DMS153 treated with DMSO at 0.1 percent for 48 hours (cell line): ENCODE measurements around the gene HTRA3.

Experiments
- DNase-seq: peaks from one replicate; lab custom pipeline; 2025; ENCODE audit not compliant: unreplicated experiment; lab: John Stamatoyannopoulos, UW

The HTRA3 gene

GRCh38 chr4:8322794-8323704, 53.5 kb downstream of the HTRA3 start:
- no peak for DNase-seq

DNA sequence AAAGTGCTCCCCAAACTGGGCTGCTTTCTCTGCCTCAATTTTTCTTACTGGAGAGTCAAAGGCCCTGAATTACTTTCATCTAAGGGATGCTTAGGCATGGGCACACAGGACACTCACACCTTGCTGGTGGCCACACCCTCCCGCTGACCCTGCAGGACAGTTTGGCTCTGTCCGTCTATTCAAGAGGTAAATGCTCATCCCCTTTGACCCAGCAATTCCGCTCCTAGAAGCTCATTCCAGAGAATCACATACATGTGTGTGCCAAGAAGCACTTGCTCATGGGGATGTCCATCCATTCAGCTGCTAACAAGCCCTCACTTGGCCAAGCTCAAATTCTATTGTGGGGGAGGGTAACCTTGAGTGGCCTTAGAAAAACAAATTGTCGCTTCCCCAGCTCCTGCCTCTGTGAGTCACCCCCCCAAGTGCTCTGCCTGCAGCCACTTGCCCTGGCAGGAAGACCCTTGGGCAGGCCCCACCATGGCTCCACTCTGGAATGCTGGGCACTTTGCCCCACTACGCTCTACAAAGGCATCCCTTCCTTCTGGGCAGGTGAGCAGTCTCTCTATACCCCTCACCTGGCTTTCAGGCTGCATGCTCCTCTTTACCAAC, 54.5 kb downstream of the HTRA3 start:
- DNase-seq, result no peak

GRCh38 chr4:8324640-8325239, 55.2 kb downstream of the HTRA3 start:
- no peak for DNase-seq

DNA sequence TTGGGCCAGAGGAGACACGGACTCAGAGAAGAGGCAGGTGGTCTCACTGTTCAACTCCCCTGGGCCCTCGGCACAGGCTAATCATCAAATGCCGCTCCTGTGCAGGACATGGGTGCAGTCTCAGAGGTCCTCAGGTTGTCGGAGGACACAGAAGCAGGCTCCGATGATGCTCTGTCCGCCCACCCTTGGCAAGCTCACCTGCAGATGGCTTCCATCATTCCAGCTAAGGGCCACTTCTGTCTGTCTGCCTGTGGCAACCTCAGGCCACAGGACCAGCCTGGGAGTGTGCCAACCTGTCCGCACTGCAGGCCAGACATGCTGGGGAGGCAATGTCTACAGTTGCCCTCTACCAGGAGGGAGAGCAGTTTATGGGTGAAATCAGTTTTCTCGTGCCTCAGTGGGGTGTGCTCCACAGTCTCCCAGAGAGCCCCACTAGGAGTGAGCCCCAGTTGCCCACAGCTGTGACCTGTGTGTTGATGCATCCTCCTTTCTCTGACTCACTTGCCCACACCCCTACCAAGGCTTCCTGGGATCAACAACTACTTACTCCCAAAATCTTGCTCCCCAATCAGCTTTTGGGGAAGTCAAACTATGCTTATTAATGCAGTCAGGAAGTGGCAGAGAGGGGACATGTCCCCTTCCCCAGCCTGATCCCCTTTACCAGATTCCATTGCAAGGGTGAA, 55.9 kb downstream of the HTRA3 start:
- no peak for DNase-seq

GRCh38 chr4:8326206-8326605, 56.7 kb downstream of the HTRA3 start:
- no peak for DNase-seq

GRCh38 chr4:8328456-8328855, 58.9 kb downstream of the HTRA3 start:
- DNase-seq, result no peak

- DNase-seq, result no peak
Observed at GRCh38 chr4:8328866-8329559, 59.5 kb downstream of the HTRA3 start.

- no peak for DNase-seq
Observed at GRCh38 chr4:8329560-8329858, 60.0 kb downstream of the HTRA3 start.

DNA sequence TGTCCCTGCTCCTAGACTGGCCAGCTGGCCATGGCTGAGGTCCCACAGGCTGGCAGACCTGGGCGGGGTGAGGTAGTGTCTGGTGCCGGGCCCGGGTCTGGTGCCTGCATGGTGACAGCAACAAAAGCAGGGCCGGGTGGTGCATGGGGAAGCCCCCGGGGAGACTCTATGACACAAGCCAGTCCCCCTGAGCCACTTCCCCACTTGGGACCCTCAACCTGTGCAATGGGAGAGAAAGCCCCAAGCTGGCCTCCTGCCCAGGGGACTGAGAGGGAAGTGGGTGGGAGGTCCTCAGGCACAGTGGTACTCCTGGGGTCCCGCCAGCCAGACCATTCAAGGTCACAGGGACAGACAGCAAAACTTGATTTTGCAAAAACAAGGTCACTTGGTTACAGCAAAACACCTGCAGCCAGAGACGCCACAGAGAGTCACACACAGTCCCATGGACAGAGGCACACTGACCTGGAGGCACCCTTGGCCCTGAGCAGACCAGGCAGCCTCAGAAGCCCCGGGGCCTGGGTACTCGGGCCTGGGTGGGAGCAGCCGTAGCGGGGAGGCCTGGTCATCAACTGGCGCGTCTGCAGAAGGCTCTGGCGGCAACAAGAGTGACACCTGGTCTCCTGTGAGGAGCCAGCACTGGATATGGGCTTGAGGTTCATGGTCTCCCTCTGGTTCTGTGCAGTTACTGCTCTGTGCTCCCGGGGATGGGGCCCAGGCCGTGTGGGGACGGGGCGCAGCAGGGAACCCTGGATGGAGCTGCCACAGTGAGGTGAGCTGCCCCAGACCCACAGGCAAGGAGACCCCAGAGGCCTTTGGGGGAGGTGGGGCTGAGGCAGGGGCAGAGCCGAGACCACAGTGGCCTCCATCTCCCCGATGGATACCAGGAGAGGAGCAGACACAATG, 60.6 kb downstream of the HTRA3 start:
- DNase-seq, result no peak

- no peak for DNase-seq
Observed at GRCh38 chr4:8330821-8331574, 61.4 kb downstream of the HTRA3 start.

GRCh38 chr4:8331575-8331955, 62.0 kb downstream of the HTRA3 start:
- DNase-seq, result no peak

- no peak for DNase-seq
Observed at GRCh38 chr4:8332038-8332857, 62.7 kb downstream of the HTRA3 start.

DNA sequence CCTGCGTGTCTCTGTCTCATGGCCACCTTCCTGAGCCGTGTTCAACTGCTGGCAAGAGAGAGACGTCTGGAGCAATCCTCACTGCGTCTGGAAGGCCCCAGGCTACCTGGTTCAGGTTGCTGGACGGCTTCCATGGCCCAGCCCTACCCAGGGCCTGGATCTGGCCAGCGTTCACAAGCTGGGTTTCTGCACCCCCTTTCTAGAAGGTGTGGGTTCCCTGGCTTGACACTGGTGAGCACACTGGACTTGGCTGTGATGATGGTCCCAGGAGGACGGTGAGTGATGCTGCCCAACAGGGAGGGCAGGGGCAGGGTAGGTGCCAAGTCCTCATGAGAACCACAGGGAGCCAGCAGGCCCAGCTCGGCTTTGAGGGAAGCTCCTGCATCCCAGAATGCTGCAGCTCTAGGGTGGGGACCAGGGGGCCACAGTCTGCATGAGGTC, 63.4 kb downstream of the HTRA3 start:
- DNase-seq, result no peak

DNA sequence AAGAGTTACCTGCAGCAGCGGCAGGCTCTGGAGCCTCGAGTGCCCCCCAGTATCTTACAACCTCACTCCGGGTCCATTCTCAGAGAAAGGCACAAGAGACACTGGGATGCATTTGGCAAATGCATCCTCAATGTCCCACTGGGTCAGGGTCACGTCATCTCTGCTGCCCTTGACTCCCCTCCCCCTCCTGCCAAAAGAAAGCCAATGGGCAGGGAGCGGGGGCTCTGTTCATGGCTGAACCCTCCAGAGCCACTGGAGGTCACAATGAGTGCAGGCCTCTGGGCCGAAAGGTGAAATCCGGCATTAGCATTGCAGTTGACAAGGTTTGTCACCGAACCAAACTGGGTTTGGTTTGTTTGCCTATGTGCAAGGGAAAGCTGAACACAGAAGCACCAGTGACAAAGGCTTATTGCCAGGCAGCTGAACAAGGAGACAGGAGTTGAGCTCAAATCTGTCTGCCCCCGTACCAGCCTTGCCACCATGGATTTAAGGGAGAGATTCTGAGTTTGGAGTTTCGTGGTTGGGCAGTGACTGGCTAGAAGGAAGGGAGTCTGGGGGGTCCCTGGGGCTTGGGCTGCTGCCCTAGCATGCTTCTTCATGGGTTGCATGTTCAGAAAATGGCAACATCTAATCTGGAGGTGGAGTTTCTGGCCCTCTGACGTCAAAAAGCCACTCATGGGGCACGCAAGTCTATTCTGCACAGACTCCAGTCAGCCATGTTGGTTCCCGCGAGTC, 64.3 kb downstream of the HTRA3 start:
- no peak for DNase-seq

- no peak for DNase-seq
Observed at GRCh38 chr4:8334786-8335460, 65.4 kb downstream of the HTRA3 start.

- DNase-seq, result no peak
Observed at GRCh38 chr4:8335848-8336247, 66.3 kb downstream of the HTRA3 start.

GRCh38 chr4:8336412-8337075, 67.0 kb downstream of the HTRA3 start:
- no peak for DNase-seq
